HG03196 (cell line): ENCODE measurements around the gene BANP.

Experiments used
- ATAC-seq: cut with Tn5 transposase; IDR thresholded peaks from one replicate; pipeline ENCODE4 v1.9.1; 2021; ENCODE audit not compliant: unreplicated experiment

Gene BANP

DNA sequence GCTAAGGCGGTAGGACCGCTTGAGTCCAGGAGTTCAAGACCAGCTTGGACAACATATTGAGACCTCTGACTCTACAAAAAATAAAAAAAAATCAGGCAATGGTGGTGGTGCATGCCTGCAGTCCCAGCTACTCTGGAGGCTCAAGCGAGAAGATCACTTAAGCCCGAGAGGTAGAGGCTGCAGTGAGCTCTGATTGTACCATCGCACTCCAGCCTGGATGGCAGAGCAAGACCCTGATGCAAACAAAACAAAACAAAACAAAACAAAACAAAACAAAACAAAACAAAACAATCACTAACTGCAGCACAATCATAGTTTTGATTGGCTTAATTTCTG lies 2.5 kb upstream of the BANP start:
- ATAC-seq, result no peak

DNA sequence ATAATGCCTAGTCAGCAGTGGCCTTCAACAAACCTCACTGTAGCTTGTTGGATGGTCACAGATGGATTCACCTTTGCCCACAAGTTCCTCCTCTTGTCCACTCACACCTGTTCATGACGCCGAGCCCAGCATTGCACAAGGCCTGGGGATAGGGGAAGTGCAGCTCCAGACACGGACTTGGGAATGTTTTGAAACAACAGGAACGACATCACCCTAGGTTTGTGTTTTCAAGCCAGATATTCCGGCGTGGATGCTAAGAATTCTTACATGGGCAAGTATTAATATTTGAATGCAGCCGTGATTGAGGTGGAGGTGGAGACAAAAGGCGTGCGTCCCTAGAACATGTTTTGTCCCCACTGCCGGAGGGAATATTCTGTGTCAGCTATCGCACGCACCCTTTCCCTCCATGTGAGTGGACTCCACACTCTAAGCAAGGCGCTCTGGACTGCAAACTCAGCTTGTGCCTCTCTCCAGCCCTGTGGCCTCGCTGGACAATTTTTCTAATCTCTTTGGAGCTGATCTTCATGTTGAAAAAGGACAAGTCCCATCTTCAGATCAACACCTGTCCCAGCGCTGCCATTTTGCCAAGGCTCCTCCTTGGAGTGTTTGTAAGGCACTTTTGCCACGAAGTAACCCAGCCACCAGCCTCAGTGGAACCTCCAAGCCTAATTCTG lies 2.0 kb upstream of the BANP start:
- ATAC-seq, result no peak

DNA sequence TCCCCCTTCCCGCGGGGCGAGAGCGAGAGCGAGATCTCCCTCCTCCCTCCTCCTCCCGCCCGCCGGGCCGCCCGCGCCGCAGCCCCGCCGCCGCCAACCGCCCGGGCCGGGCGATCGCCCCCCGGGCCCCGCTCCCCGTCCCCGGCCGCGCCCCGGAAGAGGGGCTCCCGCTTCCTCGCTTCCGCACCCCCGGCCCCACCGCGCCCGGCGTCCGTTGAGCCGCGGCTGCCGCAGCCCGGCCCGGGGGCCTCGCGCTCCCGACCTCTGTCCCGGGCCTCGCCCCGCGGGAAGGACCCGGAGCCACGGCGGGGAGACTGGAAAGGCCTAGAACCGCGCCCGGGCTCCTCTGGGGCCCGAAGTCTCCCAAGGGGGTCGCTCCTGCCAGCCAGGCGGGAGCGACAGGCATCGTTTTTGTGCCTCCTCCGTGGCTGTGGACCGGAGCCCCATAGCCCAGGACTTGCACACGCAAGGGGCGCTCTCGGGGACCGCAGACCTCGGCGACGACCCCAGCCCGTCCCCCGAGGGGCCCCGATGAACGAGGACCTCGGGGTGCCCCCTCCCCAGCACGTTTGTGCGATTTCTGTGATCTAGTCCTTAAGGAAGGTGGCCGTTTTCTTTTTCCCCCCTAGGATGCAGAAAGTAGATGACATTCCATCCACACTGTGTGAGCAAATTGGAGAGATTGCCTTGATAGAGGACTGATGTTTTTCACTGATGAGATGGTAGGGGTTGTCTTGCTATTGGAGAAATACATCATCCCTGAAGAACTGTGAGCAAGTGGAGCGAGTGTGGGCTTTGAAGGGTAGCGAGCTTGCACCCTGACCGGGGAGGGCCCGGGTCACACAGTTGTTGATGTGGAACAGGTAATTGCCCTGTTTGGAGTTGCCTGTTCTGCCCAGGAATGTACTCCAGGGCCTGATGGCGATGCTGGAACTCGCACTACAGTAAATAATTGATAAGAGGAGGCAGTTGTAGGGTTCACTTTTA lies 611 bp downstream of the BANP start:
- peak; percentile 4 for ATAC-seq

DNA sequence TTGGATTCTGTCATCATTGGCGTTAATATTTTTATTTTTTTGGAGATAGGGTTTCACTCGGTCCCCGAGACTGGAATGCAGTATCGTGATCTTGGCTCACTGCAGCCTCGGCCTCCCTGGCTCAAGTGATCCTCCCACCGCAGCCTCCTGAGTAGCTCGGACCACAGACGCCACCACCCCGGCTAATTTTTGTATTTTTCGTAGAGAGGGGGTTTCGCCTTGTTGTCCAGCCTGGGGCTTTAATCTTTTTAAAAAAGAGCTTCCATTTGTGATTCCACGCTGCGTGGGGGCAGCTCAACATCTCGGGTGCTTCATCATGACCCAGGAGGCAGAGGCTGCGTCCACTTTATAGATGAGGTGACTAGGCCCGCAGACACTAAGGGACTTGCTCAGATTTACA lies 1.5 kb downstream of the BANP start:
- no peak for ATAC-seq

DNA sequence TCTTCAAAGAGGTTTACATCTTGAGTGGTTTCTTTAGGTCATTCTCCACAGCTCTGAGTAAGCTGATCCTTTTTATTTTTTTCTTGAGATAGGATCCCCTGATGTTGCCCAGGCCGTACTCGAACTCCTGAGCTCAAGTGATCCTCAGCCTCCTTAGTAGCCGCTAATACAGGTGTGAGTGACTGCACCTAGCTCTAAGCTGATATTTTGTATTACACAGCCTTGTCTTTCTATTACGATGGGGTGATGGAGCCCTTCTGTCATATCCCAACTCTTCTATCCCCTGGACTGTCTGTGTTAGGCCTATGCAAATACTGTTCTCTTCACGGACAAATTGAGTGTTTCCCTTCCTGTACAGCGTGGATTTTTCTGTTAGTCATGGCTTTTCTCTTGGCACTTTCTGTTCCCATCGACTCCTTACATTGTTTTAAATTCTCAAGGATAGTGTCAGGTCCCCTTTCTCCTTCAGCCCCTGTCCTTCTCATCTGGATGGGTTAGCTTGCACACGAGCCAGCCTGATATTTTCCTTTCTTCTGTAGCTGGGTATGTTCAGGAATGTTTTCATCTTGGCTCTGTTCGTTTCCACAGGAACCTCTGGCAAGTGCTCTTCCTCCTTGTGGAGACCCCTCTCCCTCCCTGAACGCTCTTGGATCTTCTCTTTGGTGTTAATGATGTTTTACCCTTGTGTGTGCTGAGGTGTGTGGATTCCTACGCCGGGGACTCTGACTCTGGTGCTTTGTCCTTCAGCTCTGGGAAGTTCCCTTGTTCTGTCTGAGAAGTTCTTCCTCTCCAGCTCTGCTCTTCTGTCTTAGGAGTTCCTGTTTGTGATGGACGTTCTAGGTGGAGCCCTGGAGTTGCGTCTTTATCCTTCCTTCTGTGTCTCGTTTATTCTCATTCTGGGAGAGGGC lies 2.3 kb downstream of the BANP start:
- ATAC-seq, result no peak

DNA sequence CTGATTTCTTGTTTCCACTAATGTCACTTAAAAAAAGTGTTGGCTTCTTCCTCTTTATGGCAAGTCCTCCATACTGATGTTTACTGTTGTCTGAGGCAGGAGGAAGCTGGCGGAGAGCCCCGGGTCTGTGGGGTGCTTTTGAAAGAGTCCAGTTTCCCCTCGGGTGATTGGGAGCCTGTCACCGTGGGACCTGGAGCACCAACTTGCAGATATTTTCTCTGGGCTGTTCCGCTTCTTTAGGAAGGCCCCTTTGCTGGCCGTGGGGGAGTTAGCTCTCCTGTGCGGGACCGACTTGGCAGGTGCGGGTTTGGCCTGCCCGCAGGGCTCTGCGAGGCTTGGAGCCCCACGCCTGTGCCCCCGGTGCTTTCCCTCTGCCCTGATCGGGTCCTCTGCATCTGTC lies 3.1 kb downstream of the BANP start:
- ATAC-seq, result no peak

DNA sequence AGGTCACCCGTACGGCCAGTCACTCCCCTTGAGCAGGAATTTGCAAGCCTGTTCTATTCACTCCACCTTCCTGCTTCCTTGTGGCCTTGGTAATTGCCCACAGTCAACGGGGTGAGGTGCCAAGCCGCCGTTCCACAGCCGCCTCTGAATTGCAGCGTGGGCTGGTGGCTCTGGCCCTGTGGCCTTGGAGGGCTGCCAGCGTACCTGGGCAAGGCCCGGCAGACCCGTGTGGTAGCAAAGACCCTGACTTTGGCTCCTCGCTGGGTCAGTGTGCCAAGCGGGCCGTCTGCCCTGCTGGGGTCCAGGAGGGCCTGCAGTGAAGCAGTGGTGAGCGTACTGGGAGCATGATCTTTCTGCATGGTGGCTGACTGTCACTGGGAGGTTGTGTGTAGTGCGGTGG lies 3.6 kb downstream of the BANP start:
- no peak for ATAC-seq

DNA sequence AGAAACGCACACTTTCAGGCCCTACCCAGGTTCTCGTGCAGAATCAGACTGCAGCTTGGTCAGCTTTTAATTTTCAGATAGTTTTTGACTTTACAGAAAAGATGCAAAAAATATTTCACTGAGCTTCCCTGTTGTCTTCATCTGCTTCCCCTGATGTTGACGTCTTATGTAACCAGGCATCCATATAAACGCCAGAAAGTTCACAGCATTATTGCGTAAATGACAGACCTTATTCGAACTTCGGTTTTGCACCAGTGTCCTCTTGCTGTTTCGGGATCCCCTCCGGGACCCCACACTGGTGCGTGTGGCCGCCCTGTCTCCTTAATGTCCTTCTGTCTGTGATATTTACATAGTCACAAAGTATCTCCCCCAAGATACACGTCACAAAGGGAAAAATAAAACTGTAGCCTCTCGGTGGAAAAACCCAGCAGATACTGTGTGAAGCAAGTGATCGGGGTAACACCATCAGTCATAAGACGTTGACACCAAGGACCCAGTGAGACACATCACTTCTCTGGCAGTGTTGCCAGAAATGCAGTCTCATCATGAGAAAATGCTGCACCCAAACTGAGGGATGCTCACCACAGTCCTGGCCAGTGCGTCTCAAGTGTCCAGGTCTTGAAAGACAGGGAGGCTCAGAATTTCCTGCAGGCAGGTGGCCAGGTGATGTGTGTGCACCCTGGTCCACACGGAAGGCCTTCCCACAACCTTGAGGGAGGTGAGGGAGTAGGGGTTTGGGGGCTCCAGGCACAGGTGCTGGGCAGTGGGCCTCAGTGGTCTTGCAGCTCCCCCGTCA lies 4.3 kb downstream of the BANP start:
- ATAC-seq, result no peak

DNA sequence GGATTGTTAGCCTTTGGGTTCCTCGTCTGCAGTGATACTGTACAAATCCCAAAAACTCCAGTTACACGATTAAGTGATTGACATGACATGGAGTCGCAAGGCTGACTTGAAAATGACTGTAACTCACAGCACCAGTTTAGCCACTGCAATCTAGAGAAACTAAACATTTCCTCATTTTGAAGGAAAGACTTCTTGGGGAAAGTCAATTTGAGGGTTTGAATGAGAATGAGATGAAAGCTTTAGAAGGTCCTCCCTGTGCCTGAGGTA lies 4.8 kb downstream of the BANP start:
- ATAC-seq, result no peak

DNA sequence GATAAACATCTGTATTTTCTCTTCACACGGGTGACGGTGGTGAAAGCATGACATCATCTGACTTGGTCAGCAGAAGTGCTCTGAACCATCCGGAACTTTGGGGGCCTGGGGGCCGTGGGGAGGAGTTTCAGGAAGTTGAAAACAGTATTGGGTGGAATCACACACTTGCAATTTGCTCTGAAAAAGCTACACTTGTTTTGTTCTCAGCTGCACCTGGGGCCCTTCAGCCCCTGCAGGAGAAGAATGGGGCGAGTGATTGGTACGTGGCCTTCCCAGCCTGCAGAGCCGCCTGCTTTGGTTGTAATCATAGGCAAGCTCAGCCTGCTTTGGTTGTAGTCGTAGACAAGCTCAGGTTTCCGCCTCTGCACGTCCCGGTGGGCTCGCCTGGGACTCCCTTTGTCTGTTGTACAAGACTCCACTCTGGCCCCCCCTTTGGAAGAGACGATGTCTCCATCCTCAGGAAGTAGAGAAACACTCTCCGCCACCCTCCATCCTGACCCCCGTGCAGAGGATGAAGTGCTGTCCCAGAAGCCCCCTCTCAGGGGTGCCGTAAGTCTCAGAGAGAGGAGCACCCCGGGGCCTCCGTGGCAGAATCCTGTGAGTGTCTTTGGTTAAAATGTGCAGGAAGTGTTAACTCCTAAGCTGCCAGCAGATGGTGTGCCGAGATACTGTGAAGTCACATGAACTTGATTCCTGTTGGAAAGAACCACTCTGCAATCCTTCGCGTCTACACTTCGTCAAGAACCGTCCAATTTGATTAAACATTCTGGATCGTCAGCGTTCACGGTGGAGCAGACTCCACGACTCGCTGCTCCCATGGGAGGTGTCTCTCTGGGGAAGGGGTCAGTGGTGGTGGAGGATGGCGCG lies 5.4 kb downstream of the BANP start:
- peak; percentile 24 for ATAC-seq

DNA sequence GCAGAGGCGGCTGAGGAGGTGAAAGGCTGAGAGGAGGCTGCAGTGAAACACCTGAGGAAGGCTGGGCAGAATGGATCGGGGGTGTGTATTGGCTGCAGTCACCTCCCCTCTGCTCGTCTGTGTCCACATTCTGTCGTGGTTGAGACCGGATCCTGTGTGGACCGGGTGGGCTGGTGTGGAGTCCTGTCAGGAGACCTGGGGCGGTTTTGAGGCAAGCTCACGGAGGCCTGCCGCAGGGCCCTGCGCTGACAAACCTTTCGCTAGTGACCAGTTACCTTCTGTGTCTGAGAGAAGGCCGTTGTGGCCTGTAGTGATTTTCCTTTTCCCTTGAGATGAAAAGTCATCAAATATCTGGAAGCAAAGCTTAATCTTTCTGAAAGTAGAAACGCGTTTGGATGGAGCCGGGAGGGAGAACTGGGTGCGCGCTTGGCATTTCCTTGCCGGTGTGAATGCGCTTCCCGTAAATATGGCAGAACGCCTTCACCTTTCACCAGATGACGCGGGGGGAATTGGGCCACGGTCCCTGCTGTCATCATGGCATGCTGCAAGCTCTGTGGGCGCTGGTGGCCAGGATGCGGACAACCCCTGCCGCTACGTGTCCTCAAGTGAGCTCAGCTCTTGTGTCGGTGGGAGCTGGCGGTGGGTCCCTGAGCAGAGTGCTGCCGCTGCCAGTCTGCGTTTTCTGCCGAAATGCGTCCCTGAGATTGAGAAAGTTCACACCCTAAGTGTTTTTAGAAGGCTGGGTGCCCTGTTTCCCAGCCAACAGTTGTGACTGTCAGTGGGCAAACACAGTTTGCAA lies 6.3 kb downstream of the BANP start:
- ATAC-seq, result no peak

DNA sequence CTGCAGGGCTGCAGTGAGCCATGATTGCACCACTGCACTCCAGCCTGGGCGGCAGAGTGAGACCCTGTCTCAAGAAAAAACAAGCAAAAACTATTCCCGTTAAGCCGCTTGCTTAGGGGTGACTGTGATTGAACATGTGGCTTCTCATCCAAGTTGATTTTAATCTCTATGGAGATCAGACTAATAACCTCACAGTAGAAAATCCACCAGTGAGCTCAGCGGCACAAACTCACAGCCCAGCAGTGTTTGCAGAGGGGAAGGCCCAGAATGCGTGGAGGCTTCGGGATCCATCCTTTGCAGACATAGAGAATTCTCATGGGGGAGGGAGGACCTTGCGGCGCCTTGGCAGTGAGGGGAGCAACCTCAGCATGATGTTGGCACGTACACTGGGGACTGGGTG lies 7.4 kb downstream of the BANP start:
- no peak for ATAC-seq

DNA sequence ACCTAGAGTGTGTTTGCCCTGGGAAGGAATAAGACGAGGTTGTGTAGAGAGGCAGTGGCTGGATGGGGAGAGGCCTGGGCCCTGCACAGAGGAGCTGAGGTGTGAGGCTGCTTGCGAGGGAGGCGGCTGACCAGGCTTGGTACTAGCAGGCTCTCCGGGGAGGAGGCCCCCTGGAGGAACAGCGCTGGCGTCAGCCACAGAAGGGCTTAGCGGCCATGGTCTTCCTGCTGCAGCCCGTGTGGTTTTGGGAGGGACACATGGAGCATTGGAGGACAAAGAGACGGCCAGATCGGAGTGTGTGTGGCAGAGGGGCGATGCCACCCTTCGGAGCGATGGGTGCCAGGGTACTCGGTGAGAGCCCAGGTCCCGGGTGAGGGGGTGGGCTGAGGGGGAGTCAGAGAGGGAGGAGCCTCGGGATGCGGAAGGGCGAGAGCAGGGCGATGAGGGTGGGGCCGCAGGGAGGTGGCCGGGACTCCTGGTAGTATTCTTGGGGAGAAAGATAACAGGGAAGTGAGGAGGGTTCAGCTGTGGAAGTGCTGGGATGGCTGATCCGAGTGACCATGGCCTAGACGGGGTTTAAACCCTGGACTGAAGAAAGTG lies 8.3 kb downstream of the BANP start:
- no peak for ATAC-seq

DNA sequence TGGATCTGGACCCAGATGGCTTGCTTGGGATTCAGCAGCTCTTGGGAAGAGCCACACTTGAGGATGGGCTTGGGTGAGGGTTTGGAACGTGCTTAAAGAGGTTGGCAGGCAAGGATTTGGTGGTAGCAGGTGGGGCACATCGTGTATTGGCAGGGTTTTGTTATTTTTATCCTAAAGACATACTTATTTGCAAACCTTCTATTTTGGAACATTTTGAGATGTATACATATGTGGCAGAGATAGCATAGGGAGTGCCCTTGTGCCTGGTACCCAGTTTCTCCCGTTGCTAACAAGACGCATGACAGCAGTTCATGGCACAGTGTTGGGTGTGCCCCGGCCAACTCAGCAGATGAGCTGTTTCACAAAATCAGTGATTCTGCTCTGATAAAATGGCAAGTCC lies 9.1 kb downstream of the BANP start:
- ATAC-seq, result no peak

DNA sequence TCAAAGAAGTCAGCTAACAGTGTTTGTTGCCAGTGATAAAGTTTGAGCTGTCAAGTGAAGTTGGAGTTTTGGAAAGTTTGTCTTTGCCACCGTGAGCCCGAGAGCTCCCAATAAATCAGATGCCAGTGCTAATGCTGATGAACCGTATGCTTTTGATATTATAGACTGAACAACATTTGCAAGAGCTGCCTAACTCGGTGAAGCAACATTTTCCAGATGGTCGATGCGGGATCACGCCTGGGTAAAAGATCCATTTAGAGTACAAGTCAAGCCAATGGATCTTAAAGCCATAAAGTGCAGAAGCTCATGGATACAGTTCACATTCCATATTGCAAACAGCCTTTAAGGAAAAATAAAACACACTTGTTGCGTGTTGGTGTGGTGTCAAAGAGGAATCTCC lies 9.6 kb downstream of the BANP start:
- no peak for ATAC-seq

DNA sequence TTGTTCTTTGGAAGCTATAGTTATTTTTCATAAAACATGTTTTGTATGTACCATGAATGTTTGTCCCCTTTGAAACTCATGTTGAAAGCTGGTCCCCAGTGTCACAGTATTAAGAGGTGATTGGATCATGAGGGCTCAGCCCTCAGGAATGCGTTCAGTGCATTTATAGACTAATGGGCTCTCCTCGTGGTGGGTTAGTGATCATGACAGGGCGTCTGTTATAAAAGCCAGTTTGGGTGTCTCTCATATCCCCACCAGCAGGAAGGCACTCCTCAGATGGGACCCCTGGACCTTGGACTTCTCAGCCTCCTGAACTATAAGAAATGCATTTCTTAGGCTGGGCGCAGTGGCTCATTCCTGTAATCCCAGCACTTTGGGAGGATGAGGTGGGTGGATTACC lies 10.4 kb downstream of the BANP start:
- no peak for ATAC-seq

DNA sequence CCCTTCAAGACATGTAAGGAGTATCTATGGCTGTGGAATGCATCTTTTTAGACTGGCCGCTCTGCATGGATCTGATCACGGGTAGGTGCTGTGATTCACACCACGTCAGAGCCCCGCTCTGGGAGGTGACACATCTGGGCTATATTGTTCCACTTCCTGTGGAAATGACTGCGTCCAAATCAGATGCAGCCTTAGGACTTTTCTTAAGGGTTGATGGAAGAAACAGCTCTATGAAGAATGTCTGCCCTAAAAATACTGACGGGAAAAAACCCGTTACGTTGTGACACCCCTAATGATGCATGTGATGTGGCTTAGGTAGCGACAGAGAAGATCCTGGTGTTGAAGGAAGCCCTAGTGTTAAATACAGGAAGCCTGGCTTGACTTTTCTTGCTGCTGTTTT lies 12.2 kb downstream of the BANP start:
- ATAC-seq, result no peak

DNA sequence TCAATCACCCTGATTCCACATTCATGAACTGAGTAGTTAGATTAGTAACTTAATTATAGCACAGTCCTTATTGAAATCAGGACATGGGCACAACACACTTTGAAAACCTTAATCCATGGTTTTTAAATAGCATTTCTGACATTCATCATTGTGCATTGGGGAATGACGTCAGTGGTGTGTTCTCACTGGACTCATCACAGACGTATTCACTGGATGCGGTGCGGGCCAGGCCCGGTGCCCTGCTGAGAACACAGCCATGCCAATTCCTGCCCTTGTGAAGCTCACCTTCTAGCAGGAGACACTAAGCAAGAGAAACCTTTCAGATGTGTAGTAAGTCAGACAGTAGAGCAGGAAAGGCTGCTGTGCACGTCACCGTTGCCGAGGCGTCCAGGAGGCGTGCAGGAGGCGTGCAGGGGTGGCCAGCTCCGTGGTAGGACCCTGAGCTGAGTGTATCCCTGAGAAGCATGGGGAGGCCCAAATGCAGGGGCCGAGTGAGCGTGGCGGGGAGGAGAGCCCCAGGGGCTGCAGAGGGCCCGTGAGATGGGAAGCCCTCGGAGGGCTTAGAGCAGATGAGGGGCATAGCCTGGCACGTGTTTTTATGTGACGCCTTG lies 12.9 kb downstream of the BANP start:
- ATAC-seq, result no peak
